ENCODE results near the gene B9D1.

GRCh38 chr17:19363114-19363438 lies 553 bp upstream of the B9D1 start:
- no peak for TF ChIP-seq FOXM1 (IDR thresholded peaks at IDR 0.05; ENCODE audit: borderline replicate concordance)
- TF ChIP-seq SUZ12 (IDR thresholded peaks at IDR 0.05), result no peak
- TF ChIP-seq FOXK2 (IDR thresholded peaks at IDR 0.05), result no peak
- TF ChIP-seq ZNF384 (IDR thresholded peaks at IDR 0.05), result no peak
- no peak for TF ChIP-seq ARNT (IDR thresholded peaks at IDR 0.05)
- TF ChIP-seq SP1 (IDR thresholded peaks at IDR 0.05), result no peak
